GM18861 (cell line): Measurements from ENCODE around the gene MACROD1.

ENCODE experiments used
- ATAC-seq: cut with Tn5 transposase; IDR thresholded peaks from one replicate; pipeline ENCODE4 v1.9.1; 2021; ENCODE audit not compliant: unreplicated experiment

Gene MACROD1

DNA sequence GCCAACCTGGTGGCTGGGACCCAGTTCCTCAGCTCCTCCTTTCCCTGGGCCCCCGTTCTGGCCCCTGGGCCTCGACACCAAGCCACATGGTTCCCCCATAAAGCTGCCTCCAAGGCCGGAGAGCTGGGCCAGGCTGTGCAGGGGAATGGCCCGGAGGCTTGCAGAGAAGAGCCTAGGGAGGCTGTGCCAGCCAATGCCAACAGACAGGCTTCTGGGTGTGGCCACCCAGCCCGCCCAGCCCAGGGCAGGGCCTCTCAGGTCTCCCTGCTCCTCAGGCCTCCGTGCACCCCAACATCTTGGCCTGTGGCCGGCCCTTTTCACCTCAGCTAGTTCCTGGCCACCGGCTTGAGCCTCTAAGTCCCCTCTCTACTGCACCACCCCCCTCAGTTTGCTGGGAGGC is 147.6 kb downstream of the MACROD1 start:
- ATAC-seq, result no peak

- ATAC-seq, result no peak
These were observed 148.0 kb downstream of the MACROD1 start for GRCh38 chr11:64017945-64018224.

DNA sequence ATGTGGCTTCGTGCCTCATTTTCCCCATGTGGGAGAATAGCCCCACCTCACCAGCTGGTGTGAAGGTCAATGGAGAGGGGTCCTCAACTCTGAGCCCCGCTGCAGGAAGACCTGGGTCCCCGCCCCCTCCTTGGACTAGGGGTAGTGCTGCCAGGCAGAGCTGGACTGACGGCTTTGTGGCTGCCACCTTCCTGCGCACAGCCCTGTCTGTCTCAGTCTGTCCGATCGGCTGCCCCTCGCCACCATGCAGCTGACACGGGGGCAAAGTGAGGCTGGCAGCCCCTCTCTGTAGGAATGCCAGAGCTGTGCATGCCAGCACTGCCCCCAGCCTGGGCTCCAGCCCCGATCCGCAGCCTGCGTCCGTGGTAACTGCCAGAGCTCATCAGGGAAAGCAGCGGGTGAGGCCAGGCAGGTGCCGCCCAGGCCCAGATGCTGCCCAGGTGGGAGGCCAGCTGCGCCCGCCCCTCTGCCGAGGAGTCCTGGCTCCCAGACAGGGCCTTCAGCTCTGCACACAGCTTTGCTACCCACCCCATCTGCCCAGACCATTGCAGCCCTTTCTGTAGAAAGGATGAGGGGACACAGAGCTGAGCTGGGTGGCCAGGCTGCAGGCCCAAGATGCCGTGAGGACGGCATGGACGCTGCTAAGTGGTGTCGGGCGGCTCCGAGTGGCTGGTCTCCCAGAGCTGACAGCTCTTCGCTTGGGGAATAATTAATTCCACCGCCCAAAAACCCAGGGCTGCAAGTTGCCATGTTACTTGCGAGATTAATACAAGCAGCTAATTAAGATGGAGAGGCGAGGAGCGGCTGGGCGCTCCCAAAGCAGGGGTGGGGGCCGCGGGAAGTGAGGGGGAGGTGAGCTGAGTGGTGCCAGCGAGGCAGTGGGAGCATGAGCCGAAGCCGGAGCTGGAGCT is 149.7 kb downstream of the MACROD1 start:
- no peak for ATAC-seq

DNA sequence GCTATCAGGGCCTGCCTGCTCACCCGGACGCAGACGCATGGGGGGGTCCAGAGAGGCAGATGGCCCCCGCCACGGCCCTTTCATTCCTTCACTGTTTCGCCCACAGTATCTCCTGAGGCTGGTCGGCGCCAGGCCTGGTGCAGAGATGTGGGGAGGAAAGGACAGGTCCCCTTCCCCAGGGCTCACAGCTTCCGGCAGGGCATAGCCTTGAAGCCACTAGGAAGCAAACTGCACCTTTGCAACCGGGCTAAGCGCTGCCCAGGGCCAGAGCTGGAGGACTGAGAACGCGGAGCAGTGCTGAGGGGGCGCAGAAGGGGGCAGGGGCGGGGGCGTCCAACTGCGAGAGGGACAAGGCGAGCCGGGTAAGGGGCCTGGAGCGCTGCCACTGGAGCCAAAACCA is 150.4 kb downstream of the MACROD1 start:
- no peak for ATAC-seq

GRCh38 chr11:64014356-64014755 is 151.6 kb downstream of the MACROD1 start:
- ATAC-seq, result no peak

GRCh38 chr11:64013141-64013896 is 152.6 kb downstream of the MACROD1 start:
- no peak for ATAC-seq

GRCh38 chr11:64011371-64011770 is 154.5 kb downstream of the MACROD1 start:
- ATAC-seq, result no peak

- no peak for ATAC-seq
These were observed 155.1 kb downstream of the MACROD1 start for GRCh38 chr11:64010783-64011182.

GRCh38 chr11:64009710-64010109 is 156.2 kb downstream of the MACROD1 start:
- no peak for ATAC-seq

DNA sequence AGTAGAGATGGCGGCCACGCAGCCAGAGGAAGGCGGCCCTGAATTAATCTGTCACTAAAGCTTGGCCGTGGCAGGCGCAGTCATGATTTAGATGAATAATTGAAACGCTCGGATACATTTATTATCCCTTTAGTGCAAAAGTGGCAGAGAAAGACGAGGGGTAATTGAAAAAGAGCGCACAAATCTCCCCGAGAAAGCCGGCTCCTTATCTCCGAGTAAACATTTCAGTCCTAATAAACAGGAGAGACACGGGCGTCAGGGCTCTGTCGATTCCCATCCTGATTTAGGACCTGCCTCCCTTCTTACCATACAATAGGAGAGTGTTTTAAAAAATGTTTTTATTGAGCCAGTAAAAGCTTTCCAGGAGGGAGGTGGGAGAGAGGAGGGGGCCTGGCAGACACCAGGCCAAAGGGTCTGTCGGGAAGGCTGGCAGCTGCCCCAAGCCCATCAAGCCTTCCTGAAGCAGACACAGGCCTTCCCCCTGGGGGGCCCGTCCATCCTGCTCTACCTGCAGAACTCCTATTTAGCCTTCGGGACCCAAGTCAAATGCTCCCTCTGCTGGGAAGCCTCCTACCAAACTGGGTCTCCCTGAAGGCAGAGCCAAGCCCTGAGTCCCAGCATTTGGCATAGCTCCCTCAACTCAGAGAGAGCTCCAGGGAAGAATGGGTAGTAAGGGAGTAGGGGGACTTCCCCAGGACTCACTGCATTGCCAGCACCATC is 156.8 kb downstream of the MACROD1 start:
- no peak for ATAC-seq

DNA sequence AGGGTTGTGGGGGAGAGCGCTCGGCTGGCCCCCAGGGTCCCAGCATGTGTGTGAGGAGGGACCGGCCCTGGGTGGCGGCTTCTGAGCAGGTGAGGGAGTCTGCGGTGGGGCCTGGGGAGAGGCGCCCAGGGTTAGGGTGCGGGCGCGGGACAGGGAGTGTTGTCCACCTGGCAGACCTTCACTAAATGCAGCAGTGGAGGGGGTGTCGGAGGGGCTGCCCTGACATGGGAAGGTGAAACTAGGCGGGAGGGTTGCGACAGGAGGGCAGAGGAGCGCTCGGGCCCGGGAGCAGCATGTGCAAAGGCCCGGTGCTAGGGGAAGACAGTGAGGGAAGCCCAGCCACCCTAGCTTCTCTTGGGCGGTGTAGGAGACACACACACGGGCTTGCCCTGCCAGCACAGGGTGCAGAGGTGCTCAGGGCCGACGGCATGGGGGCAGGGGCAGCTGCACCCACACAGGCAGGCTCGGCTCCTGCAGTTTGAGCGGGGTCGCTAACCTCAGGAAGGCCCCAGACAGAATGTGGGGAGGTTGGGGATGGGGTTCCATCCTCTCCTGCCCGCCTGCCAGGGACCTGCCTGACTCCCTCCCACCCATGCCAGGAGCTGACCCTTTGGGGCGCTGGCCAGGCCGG is 157.5 kb downstream of the MACROD1 start:
- no peak for ATAC-seq

DNA sequence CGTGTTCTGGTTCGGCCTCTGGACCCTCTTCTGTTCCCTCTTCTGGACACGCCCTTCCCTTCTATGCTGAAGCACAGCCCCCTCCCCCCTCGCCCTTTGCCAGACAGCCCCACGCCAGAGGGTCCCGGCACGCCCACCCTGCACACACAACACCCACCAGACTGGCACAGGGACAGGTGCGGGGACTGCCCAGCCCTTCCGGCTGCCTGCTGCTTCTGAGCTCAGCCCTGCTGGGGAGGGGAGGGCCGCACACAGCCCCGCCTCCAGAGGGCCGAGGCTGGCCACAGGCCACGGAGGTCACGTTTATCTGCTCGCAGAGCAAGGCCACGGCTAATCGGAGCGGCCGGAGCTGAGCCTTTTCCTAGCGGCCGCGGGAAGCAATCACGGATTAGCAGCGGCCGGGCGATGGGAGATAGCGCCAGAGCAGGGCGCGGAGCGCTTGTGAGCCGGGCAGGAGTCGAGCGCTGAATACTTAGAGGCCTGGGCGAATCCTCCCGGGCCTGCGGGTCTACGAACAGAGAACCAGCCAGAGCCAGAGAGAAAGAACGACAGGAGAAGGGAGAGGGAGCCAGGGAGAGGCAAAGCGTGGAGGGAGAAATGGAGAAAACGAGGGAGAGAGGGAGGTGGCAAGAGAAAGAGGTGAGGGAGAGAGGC is 158.2 kb downstream of the MACROD1 start:
- ATAC-seq, result no peak

DNA sequence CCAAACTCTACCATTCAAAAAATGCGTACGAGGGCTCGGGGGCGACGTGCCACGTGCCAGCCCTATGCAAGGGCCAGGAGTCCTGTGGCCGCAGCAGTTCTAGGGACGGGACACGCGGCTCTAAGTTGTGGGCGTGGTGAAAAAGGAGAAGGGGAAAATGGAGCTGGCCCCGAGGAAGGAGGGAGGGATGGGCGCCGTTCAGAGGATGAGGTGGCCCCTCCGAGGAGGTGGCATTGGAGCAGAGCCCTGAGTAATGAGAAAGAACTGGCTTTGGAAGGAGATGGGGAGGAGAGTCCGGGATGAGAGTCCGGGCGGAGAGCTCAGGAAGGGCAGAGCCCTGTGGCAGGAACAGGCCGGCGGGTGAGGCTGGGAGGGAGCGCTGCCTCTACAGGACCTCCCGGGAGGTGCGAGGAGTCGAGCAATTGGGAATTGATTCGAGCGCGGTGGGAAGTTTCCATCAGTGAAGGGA is 158.7 kb downstream of the MACROD1 start:
- ATAC-seq, result no peak

- ATAC-seq, result no peak
These were observed 159.5 kb downstream of the MACROD1 start for GRCh38 chr11:64006398-64006797.

- ATAC-seq, result no peak
These were observed 160.2 kb downstream of the MACROD1 start for GRCh38 chr11:64005691-64006090.

- ATAC-seq, result no peak
These were observed 161.3 kb downstream of the MACROD1 start for GRCh38 chr11:64004590-64004984.

DNA sequence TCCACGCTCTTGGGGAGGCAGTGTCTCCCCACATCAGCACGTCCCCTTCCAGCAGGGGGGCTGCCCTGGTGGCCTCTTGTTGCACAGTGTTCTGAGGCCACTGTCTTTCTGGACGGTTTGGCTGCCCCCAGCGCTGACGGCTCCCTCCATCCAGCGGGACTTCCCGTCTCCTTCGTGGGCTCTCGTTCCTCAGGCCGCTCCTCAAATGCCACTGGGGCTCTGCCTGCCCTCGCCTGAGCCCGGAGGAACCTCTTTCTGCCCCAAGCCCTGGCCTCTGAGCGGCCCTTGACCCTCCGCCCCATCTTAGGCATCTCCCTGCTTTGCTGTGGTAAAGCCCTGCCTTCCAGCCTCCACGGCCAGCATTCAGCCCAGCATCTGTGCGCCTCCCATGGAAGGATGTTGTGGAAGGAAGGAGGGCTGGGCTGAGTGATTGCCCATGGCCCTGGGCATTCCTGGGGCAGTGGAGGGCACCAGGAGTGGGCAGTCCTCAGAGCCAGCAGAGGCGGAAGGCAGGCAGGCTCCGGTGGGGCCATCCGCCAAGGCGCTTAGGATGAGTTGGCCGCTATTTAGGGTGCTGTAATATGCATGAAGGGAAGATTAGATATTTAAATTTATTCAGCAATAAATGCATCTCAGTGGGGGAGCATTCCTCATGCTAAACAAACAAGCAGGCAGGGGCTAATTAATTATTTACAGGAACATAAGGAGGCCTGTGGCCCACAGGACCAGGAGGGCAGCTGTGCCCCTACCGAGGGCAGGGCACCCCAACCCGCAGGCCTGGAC is 161.9 kb downstream of the MACROD1 start:
- no peak for ATAC-seq

DNA sequence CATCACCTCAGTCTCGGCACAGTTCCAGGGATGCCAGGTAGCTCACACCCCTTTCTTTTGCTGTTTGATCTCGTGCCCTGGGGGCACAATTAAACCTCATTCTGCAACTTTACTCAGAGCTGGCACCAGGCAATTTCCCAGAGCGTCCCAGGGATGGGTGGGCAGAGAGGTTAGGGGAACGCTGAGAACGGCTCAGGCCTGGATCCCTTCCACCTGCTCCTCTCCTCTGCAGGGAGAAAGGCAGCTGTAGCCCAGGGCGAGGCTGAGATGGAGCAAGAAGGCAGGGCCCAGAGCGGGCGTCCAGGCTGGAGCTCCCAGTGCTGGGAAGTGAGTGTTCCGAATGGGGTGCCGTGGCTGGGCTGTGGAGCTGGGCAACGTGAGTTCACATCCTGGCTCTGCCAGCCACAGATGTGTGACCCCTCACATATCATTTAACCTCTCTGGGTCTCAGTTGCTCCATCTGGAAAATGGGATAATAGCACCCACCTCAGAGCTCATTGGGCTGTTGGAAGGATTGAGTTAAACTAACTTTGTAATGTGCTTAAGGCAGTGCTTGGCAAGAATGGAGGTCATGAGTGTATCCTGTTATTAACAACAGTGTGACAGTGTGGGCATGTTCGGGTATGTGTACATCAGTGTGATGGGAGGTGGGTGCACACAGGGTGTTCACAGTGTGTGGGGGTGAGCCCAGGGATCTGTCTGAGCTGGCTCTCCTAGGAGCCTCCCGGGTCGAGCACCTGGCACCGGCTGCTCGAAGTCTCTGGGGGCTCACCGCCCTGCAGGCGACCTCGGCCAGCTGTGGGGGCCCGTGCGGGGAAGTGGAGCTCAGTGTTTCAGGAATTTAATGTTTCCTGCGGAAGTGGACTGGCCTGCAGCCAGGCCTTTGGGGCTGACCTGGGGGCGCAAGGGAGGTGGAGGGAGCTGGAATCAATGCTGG is 164.2 kb downstream of the MACROD1 start:
- ATAC-seq, result no peak
